IMR-90 (cell line): Measurements from ENCODE around the gene REPS1. TPM values are rescaled to one million over a fixed set of nuclear protein-coding genes. Genes with fewer than 3 reads are reported as not detected.
A peak's percentile ranks its signal among the peaks of the same experiment; 100 is the strongest.

Experiments
- ATAC-seq: fragments of 200-7000 bp; cut with Tn5 transposase; 2 replicates; pipeline ENCODE4 v1.9.1; 2020; ENCODE audit warnings: low read depth, mild to moderate bottlenecking, moderate library complexity
- BruUV-seq: library from RNA; stranded (reverse); fragments of 400-500 nt; replicated peaks from 2 replicates; lab custom pipeline; 2021; lab: Mats Ljungman, UMichigan
- CTCF ChIA-PET: fragments of 300-600 bp; formaldehyde crosslinking; extraction: SDS; loops from one replicate; lab custom pipeline; 2021; ENCODE audit warnings: antibody characterized with exemption; lab: Yijun Ruan, JAX
- POLR2A ChIA-PET: fragments of 300-600 bp; sonication (Branson Sonifier 250); formaldehyde crosslinking; loops from one replicate; lab custom pipeline; 2022; ENCODE audit warnings: antibody characterized with exemption; ENCODE audit not compliant: unreplicated experiment; lab: Charles Lee
- DNase-seq: peaks from one replicate; pipeline ENCODE4 v3.0.0; 2013
- H2AFZ ChIP-seq: replicated peaks from 2 replicates; pipeline ENCODE3; 2013; ENCODE audit warnings: low read length, mild to moderate bottlenecking; ENCODE audit not compliant: poor library complexity
- H2AK5ac ChIP-seq: 2 replicates; pipeline ENCODE4 v1.6.1; 2013; ENCODE audit warnings: low read depth, low read length, inconsistent platforms
- H2AK9ac ChIP-seq: replicated peaks from 2 replicates; pipeline ENCODE3; 2013; ENCODE audit warnings: mild to moderate bottlenecking, low read depth, low read length, moderate library complexity; ENCODE audit not compliant: poor library complexity
- H2BK120ac ChIP-seq: 2 replicates; pipeline ENCODE4 v1.6.1; 2013; ENCODE audit warnings: low read depth, low read length, inconsistent platforms
- H2BK15ac ChIP-seq: 3 replicates; pipeline ENCODE4 v1.6.1; 2013; ENCODE audit warnings: low read depth, low read length, inconsistent platforms
- H2BK20ac ChIP-seq: 2 replicates; pipeline ENCODE4 v1.6.1; 2013; ENCODE audit warnings: low read depth, mild to moderate bottlenecking, inconsistent platforms, low read length, moderate library complexity
- H2BK5ac ChIP-seq: 2 replicates; pipeline ENCODE4 v1.6.1; 2013; ENCODE audit warnings: mild to moderate bottlenecking, low read depth, low read length, inconsistent platforms; ENCODE audit not compliant: poor library complexity, severe bottlenecking
- H3K14ac ChIP-seq: replicated peaks from 2 replicates; pipeline ENCODE4 v1.6.1; 2013; ENCODE audit warnings: low read depth, low read length, inconsistent platforms
- H3K18ac ChIP-seq: 2 replicates; pipeline ENCODE4 v1.6.1; 2013; ENCODE audit warnings: low read depth, low read length, control low read depth
- H3K23ac ChIP-seq: 2 replicates; pipeline ENCODE4 v1.6.1; 2013; ENCODE audit warnings: low read depth, low read length, inconsistent platforms
- H3K27ac ChIP-seq: 2 replicates; pipeline ENCODE4 v1.5.1; 2013; ENCODE audit warnings: mild to moderate bottlenecking, control low read depth, low read length; ENCODE audit not compliant: insufficient read depth
- H3K27me3 ChIP-seq: 2 replicates; pipeline ENCODE4 v1.6.1; 2013; ENCODE audit warnings: low read length; ENCODE audit not compliant: control insufficient read depth, insufficient read depth
- H3K36me3 ChIP-seq: 2 replicates; pipeline ENCODE4 v1.6.1; 2013; ENCODE audit warnings: low read length, mixed read lengths; ENCODE audit not compliant: control insufficient read depth, insufficient read depth
- H3K4ac ChIP-seq: 2 replicates; pipeline ENCODE4 v1.6.1; 2013; ENCODE audit warnings: low read depth, low read length, inconsistent platforms
- H3K4me1 ChIP-seq: 2 replicates; pipeline ENCODE4 v1.6.1; 2013; ENCODE audit warnings: low read length, mixed read lengths; ENCODE audit not compliant: control insufficient read depth, insufficient read depth
- H3K4me2 ChIP-seq: 2 replicates; pipeline ENCODE4 v1.6.1; 2013; ENCODE audit warnings: low read depth, mild to moderate bottlenecking, control low read depth, low read length, moderate library complexity
- H3K4me3 ChIP-seq: 2 replicates; pipeline ENCODE4 v1.5.1; 2013; ENCODE audit warnings: low read depth, mild to moderate bottlenecking, control low read depth, low read length, moderate library complexity; ENCODE audit not compliant: insufficient read depth
- H3K56ac ChIP-seq: 2 replicates; pipeline ENCODE4 v1.6.1; 2013; ENCODE audit warnings: low read length, inconsistent platforms; ENCODE audit not compliant: insufficient read depth; ENCODE audit errors: extremely low read depth
- H3K79me1 ChIP-seq, 2 experiments: 2 replicates each; pipeline ENCODE4 v1.6.1; 2013; ENCODE audit warnings: low read length in 2 of 2, inconsistent platforms in 1 of 2, low read depth in 1 of 2
- H3K9ac ChIP-seq: 2 replicates; pipeline ENCODE4 v1.6.1; 2013; ENCODE audit warnings: low read depth, low read length, control low read depth
- H3K9me1 ChIP-seq: 2 replicates; pipeline ENCODE4 v1.6.1; 2013; ENCODE audit warnings: low read length, inconsistent platforms; ENCODE audit not compliant: insufficient read depth
- H3K9me3 ChIP-seq: 2 replicates; pipeline ENCODE4 v1.6.1; 2013; ENCODE audit warnings: low read length; ENCODE audit not compliant: control insufficient read depth, insufficient read depth
- H4K20me1 ChIP-seq: 2 replicates; pipeline ENCODE4 v1.6.1; 2013; ENCODE audit warnings: low read length, inconsistent platforms; ENCODE audit not compliant: insufficient read depth
- H4K5ac ChIP-seq: 2 replicates; pipeline ENCODE4 v1.6.1; 2013; ENCODE audit warnings: mild to moderate bottlenecking, low read depth, low read length, control low read depth
- H4K8ac ChIP-seq, 2 experiments: 2 replicates each; pipeline ENCODE4 v1.6.1; 2013; ENCODE audit warnings: low read depth in 2 of 2, low read length in 2 of 2, control low read depth in 1 of 2, inconsistent platforms in 1 of 2
- H4K91ac ChIP-seq: 2 replicates; pipeline ENCODE4 v1.6.1; 2013; ENCODE audit warnings: low read depth, low read length, inconsistent platforms; ENCODE audit not compliant: insufficient read depth
- BHLHE40 ChIP-seq: fragments of 150-350 bp; IDR thresholded peaks from 2 replicates; pipeline ENCODE4 v1.6.1; 2016; ENCODE audit warnings: mild to moderate bottlenecking, low read depth, low read length
- CEBPB ChIP-seq: IDR thresholded peaks from 2 replicates; pipeline ENCODE4 v1.6.1; 2012; ENCODE audit warnings: low read depth, low read length, improper control_type of control experiment
- CHD1 ChIP-seq: IDR thresholded peaks from 2 replicates; pipeline ENCODE4 v1.6.1; 2012; ENCODE audit warnings: low read depth, low read length, improper control_type of control experiment
- FOS ChIP-seq: fragments of 150-350 bp; IDR thresholded peaks from 2 replicates; pipeline ENCODE4 v1.6.1; 2016; ENCODE audit warnings: low read depth, low read length
- MAFK ChIP-seq: IDR thresholded peaks from 2 replicates; pipeline ENCODE4 v1.6.1; 2012; ENCODE audit warnings: low read depth, low read length, improper control_type of control experiment
- MAZ ChIP-seq: IDR thresholded peaks from 2 replicates; pipeline ENCODE4 v1.6.1; 2012; ENCODE audit warnings: low read depth, mild to moderate bottlenecking, low read length, improper control_type of control experiment, moderate library complexity, borderline replicate concordance
- MXI1 ChIP-seq: IDR thresholded peaks from 2 replicates; pipeline ENCODE4 v1.6.1; 2012; ENCODE audit warnings: low read depth, mild to moderate bottlenecking, low read length, moderate library complexity, borderline replicate concordance
- POLR2A ChIP-seq: IDR thresholded peaks from 2 replicates; pipeline ENCODE4 v1.6.1; 2012; ENCODE audit warnings: mild to moderate bottlenecking, low read depth, low read length
- RCOR1 ChIP-seq: IDR thresholded peaks from 2 replicates; pipeline ENCODE4 v1.6.1; 2012; ENCODE audit warnings: mild to moderate bottlenecking, low read length, improper control_type of control experiment; ENCODE audit not compliant: insufficient replicate concordance
- RFX5 ChIP-seq: IDR thresholded peaks from 2 replicates; pipeline ENCODE4 v1.8.0; 2012; ENCODE audit warnings: low read depth, mild to moderate bottlenecking, low read length, moderate library complexity
- SMC3 ChIP-seq: fragments of 150-350 bp; IDR thresholded peaks from 2 replicates; pipeline ENCODE4 v1.6.1; 2016; ENCODE audit warnings: low read depth, mild to moderate bottlenecking, antibody characterized with exemption, low read length, moderate library complexity
- WGBS, 2 experiments: methylation state at CpG; one replicate each; pipeline versions ENCODE4 v1.1.5 to v1.1.7; 2013; ENCODE audit warnings: missing lambda C conversion rate in 2 of 2; ENCODE audit not compliant: insufficient read length in 1 of 2; ENCODE audit errors: extremely low coverage in 2 of 2; 5-methylcytosine and 5-hydroxymethylcytosine counted together
- dilution Hi-C: fragments of 300-500 bp; cut with HindIII; formaldehyde crosslinking; loops from one replicate; pipeline ENCODE4 v1.14.3; 2018; ENCODE audit warnings: low sequenced_read_pairs; ENCODE audit not compliant: unreplicated experiment
- in situ Hi-C: fragments of 300-500 bp; cut with MboI; formaldehyde crosslinking; loops from 3 replicates; pipeline ENCODE4 v1.14.3; 2019; ENCODE audit warnings: low sequenced_read_pairs, inconsistent platforms, mixed read lengths
- intact Hi-C: fragments of 100-400 bp; cut with micrococcal nuclease; formaldehyde crosslinking; loops from 2 replicates; pipeline ENCODE4 v1.10.0; 2022
- polyA plus RNA-seq, 3 experiments: library from polyadenylated mRNA; depleted of rRNA; stranded (reverse); fragments of >200 nt; gene quantifications; 2 replicates each; pipeline ENCODE4 v1.2.3, GENCODE V29; 2012; ENCODE audit warnings: low replicate concordance in 1 of 3
- total RNA-seq: library from RNA; depleted of rRNA; stranded (reverse); fragments of >200 nt; gene quantifications from 2 replicates; pipeline ENCODE4 v1.2.3, GENCODE V29; 2012

REPS1 gene
- total and polyA plus RNA-seq, 2 of the 4 experiments (the other 2 are of a cell fraction) = 21.9 to 24.2 TPM

DNA sequence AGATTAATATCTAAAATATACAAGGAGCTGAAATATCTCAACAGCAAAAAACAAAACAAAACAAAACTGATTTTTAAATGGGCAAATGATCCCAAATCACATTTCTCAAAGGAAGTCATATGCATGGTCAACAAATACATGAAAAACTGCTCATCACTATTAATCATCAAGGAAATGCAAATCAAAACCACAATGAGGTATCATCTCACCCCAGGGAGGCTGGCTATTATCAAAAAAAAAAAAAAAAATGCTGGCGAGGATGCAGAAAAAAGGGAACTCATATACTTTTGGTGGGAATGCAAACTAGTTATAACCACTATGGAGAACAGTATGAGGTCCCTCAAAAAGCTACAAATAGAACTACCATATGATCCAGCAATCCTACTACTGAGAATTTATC lies 34.6 kb downstream of the REPS1 start:
- no peaks in the 10 kb centered on the region for H3K36me3 ChIP-seq
- TF ChIP-seq SMC3 (no peak), FOS (no peak), BHLHE40 (no peak), CHD1 (no peak), MAFK (no peak), MXI1 (no peak), RFX5 (no peak), POLR2A (no peak), CEBPB (no peak), RCOR1 (no peak), MAZ (no peak)
- H3K14ac ChIP-seq = no peak overlapping the region
- H4K20me1 ChIP-seq = no peaks in the 10 kb centered on the region
- no peak overlapping the region for H2BK5ac ChIP-seq
- H3K4ac ChIP-seq = no peak overlapping the region
- H3K9me3 ChIP-seq = no peaks in the 10 kb centered on the region
- H3K4me2 ChIP-seq = no peak overlapping the region
- H3K9me1 ChIP-seq = peaks cover 3% of the 10 kb centered on the region
- no CpG with 5 or more reads among the region's 1 CpG for WGBS, 2 experiments
- in situ Hi-C loops (no loop called here), dilution Hi-C loops (no loop called here), intact Hi-C loops (no loop called here)
- no peak overlapping the region for H3K27ac ChIP-seq
- no peak overlapping the region for H3K9ac ChIP-seq
- no TSS peak for BruUV-seq
- H4K5ac ChIP-seq = no peak overlapping the region
- no peak overlapping the region for H2AFZ ChIP-seq
- ChIA-PET POLR2A (no interaction called here), CTCF (no interaction called here)
- ATAC-seq (no peak), DNase-seq (peak; percentile 22)
- H3K18ac ChIP-seq = no peak overlapping the region
- H2BK20ac ChIP-seq = no peak overlapping the region
- H2AK9ac ChIP-seq = no peak overlapping the region
- no peak overlapping the region for H3K56ac ChIP-seq
- H2BK15ac ChIP-seq = no peak overlapping the region
- no peaks in the 10 kb centered on the region; the same call in none of the 2 replicates for H3K4me1 ChIP-seq
- no peak overlapping the region for H3K23ac ChIP-seq
- no peak overlapping the region for H2BK120ac ChIP-seq
- no peak overlapping the region for H3K4me3 ChIP-seq
- no peak overlapping the region for H2AK5ac ChIP-seq
- no peak overlapping the region for H4K91ac ChIP-seq
- no peaks in the 10 kb centered on the region for H3K27me3 ChIP-seq
- H4K8ac ChIP-seq = no peak overlapping the region
- H3K79me1 ChIP-seq = peaks cover 24 to 37% of the 10 kb centered on the region in 2 experiments
